Measurements from ENCODE around the gene P2RX6. TPM values are rescaled to one million over a fixed set of nuclear protein-coding genes. Genes with fewer than 3 reads are reported as not detected.
"Not testable (repeated sequence)": the region's sequence is repeated elsewhere in the genome, so short reads cannot be mapped to it uniquely, and the experiment has no call there.

P2RX6 gene
- total RNA-seq, 1 donor from 2014 or later: 0.26 TPM

DNA sequence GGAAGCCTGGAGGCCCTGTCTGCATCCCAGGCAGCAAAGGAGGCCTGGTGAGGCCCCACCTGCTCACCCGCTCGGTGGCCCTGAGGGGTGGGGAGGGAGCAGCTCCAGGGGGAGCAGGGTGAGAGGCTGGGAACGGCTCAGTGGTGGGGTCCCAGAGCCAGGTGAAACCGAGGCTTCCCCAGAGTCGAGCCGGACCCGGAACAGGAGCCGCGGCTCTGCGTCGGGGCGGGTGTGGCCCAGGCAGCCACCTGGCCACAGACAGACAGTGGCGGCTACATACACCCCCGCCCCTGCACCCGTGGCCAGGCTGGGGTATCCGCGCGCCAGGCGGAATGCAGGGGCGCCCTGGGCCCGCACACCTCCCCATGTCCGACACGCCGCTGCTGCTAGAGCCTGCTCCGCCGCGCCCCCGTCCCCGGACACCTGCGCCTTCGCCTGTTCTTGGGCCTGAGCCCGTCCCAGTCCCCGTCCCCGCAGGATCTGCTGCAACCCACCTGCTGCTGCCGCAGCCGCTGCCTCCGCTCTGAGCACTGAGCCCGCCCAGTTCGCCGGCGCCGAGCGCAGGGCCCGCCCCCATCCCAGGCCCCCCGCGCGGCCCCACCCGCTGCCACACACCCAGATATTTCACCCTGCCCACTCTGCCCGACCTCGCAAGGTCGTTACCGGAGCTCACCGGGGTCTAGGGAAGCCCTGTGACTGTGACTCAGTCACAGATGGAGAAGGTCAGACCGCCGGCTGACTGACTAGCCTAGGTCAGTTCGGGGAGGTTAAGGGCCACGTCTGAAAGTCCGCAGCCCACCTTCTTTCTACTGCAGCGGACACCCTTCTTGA lies 17.3 kb downstream of the P2RX6 start, which contains the start of gene SLC7A4:
Gene SLC7A4, minus strand, starts transcription at position 525 of the 831 bp plus-strand sequence. CDS start 749 bp downstream, outside the sequence.
- no peaks in the 10 kb centered on the region for H3K36me3 ChIP-seq (ENCODE audit: control insufficient read depth, insufficient read depth, low read length)
- peak within 1 kb of the TSS; percentile 32 for H3K4me3 ChIP-seq (ENCODE audit: low read depth, low read length)
- no peak for FAIRE-seq
- H3K27me3 ChIP-seq (ENCODE audit: control insufficient read depth, insufficient read depth, low read length): peaks cover 2% of the 10 kb centered on the region
- DNase-seq (ENCODE audit: low read depth): no peak
- TF ChIP-seq, protein P1, sequence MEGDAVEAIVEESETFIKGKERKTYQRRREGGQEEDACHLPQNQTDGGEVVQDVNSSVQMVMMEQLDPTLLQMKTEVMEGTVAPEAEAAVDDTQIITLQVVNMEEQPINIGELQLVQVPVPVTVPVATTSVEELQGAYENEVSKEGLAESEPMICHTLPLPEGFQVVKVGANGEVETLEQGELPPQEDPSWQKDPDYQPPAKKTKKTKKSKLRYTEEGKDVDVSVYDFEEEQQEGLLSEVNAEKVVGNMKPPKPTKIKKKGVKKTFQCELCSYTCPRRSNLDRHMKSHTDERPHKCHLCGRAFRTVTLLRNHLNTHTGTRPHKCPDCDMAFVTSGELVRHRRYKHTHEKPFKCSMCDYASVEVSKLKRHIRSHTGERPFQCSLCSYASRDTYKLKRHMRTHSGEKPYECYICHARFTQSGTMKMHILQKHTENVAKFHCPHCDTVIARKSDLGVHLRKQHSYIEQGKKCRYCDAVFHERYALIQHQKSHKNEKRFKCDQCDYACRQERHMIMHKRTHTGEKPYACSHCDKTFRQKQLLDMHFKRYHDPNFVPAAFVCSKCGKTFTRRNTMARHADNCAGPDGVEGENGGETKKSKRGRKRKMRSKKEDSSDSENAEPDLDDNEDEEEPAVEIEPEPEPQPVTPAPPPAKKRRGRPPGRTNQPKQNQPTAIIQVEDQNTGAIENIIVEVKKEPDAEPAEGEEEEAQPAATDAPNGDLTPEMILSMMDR (IDR thresholded peaks at IDR 0.05; ENCODE audit: insufficient read depth, low read length, severe bottlenecking): no peak

DNA sequence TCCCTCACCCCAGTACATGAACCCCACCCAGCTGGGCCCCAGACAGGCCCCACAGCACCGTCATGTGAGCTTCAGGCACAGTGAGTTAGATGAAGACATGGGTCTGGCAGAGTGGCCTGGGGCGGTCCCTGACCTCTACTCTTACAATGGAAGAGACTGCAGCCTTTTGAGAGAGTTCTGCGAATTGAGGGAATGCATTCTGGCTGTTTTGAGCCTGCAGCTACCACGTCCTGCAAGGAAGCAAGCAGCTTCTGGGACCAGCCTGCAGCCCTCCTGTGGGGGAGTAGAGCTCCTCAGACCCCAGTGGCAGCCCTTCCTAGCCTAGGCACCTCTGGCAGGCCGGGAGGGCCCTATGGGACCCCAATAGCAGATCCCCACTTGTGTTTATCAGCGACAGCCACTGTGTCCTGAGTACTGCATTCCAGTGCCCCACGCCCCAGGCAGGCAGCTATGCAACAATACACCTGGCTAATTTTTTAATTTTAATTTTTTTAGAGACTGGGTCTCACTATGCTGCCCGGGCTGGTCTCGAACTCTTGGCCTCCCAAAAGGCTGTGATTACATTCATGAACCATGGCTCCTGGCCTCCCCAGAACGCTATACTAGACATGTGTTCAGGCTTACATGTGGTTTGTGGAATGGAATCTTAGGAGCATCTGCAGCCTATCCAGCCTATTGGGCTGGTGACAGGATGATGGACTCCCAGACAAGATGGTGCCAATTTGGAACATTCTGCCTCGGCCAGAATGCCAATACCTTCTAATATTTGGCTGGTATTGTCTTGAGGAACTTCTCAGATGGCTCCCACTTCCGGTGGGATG lies 18.1 kb downstream of the P2RX6 start:
- H3K36me3 ChIP-seq (ENCODE audit: control insufficient read depth, insufficient read depth, low read length): no peaks in the 10 kb centered on the region
- no peak for FAIRE-seq
- TF ChIP-seq, protein P1 (IDR thresholded peaks at IDR 0.05; ENCODE audit: insufficient read depth, low read length, severe bottlenecking): no peak
- no peak for DNase-seq (ENCODE audit: low read depth)
- H3K4me3 ChIP-seq (ENCODE audit: low read depth, low read length): no peak overlapping the region
- peaks cover 2% of the 10 kb centered on the region for H3K27me3 ChIP-seq (ENCODE audit: control insufficient read depth, insufficient read depth, low read length)

DNA sequence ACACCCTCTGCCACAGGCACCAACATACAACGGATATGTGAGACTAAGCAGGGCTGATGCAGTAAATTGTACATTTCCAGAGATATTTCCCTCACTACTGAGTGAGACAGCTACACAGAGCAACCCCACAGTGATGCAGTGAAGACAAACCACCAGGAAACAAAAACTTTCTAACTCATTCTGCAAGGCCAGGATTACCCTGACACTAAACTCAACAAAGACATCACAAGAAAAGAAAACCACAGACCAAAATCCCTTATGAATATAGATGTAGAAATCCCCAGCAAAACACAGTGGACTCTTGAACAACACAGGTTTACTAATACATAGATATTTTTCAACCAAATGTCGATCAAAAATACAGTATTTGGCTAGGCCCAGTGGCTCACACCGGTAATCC lies 18.9 kb downstream of the P2RX6 start:
- Histone ChIP-seq H3K4me3 (ENCODE audit: low read depth, low read length) (no peak overlapping the region), H3K27me3 (ENCODE audit: control insufficient read depth, insufficient read depth, low read length) (peaks cover 2% of the 10 kb centered on the region), H3K36me3 (ENCODE audit: control insufficient read depth, insufficient read depth, low read length) (no peaks in the 10 kb centered on the region)
- no peak for DNase-seq (ENCODE audit: low read depth)
- TF ChIP-seq, protein P1 (IDR thresholded peaks at IDR 0.05; ENCODE audit: insufficient read depth, low read length, severe bottlenecking): no peak
- peak; percentile 36 for FAIRE-seq

DNA sequence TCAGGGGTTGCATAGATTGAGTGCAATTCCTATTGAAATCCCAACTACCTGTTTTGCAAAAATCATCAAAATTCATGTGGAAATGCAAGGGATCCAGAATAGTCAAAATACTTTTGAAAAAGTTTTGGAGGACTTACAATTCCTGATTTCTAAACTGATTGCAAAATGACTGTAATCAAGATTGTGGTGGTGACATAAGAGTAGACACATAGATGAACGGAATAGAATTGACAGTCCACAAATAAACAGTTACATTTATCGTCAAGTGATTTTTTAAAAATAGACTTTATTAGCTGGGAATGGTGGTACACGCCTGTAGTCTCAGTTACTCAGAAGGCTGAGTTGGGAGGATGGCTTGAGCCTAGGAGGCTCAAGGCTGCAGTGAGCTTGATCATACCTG lies 20.0 kb downstream of the P2RX6 start:
- TF ChIP-seq, protein P1 (IDR thresholded peaks at IDR 0.05; ENCODE audit: insufficient read depth, low read length, severe bottlenecking): no peak
- Histone ChIP-seq H3K27me3 (ENCODE audit: control insufficient read depth, insufficient read depth, low read length) (peaks cover 2% of the 10 kb centered on the region), H3K4me3 (ENCODE audit: low read depth, low read length) (no peak overlapping the region), H3K36me3 (ENCODE audit: control insufficient read depth, insufficient read depth, low read length) (no peaks in the 10 kb centered on the region)
- no peak for FAIRE-seq
- no peak for DNase-seq (ENCODE audit: low read depth)

DNA sequence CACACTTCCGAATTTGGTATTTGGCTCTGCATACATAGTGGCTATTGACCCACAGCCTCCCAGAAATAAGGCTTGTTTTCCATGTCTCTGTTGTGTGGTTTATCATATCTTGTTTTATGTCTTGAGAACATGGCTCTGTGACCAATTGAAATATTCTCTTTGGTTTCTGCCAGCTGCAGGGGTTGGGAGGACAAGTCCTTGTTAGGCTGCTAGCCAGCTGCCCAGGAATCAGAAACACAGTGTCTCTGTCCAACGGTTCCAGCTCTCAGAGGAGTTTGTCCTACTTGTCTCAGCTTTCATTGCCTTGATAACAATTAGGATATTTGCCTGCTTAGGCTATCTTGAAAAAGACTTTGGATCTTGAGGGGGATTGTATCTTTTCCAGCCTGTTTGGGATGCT lies 23.4 kb downstream of the P2RX6 start:
- no peak overlapping the region for H3K4me3 ChIP-seq (ENCODE audit: low read depth, low read length)
- H3K36me3 ChIP-seq (ENCODE audit: control insufficient read depth, insufficient read depth, low read length): no peaks in the 10 kb centered on the region
- no peaks in the 10 kb centered on the region for H3K27me3 ChIP-seq (ENCODE audit: control insufficient read depth, insufficient read depth, low read length)
- no peak for DNase-seq (ENCODE audit: low read depth)
- TF ChIP-seq, protein P1 (IDR thresholded peaks at IDR 0.05; ENCODE audit: insufficient read depth, low read length, severe bottlenecking): no peak
- FAIRE-seq: no peak

DNA sequence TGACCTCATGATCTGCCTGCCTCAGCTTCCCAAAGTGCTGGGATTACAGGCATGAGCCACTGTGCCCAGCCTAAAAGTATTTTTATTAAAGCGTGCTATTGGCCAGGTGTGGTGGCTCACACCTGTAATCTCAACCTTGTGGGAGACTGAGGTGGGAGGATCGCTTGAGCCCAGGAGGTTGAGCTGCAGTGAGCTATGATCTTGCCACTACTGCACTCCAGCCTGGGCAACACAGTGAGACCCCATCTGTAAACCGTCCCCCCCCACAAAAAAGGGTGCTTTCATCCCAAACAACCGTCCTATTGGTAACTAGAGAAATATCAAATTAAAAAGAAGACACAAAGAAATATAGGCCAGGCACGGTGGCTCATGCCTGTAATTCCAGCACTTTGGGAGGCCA lies 24.2 kb downstream of the P2RX6 start:
- not testable (repeated sequence) for H3K4me3 ChIP-seq (ENCODE audit: low read depth, low read length); FAIRE-seq; H3K27me3 ChIP-seq (ENCODE audit: control insufficient read depth, insufficient read depth, low read length); H3K36me3 ChIP-seq (ENCODE audit: control insufficient read depth, insufficient read depth, low read length); DNase-seq (ENCODE audit: low read depth)

Data from bronchial epithelial cell (primary cell).